Suppressor macrophage (primary cell): ENCODE measurements around the gene ALDH1A3.

Experiments used
- DNase-seq, 4 experiments: peaks; one replicate each; pipeline ENCODE4 v3.0.0-alpha.2; 2020 to 2022

ALDH1A3 gene

DNA sequence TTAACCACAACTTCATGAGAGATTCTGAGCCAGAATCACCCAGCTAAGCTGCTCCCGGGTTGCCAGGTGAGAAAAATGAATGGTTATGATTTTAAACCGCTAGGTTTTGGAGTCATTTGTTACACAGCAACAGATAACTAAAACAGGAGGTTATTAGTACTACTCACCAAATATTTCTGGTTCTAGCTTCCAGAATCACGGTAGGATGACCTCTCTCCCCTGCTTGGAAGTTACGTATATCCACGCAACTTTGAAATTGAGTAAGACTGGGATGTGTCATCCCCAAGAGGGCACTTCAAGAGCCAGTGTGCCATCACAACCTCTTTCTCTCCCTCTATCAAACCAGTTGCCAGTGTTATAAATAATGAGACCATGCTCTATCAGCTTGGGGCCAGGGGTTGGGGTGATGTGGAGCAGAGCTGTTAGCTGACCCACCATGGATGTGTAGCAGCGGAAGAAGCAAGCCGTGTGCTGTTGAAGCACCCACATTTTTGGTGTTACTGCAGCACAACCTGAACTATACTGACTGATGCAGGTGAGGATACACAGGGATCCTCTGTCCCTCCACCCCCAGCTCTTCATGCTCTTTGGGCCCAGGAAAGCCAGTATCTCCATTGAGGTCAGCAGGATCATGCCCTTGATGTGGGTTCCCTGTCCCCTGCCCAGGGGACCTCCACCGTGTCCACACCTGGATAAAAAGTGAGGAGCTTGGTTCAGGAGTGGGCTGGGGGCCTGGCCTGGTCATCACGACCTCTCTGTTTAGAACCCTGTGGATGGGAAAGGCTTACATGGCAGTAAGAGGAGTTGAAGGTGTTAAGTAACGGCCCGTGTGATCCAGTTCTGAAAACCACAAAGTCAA, 19.4 kb upstream of the ALDH1A3 start:
- DNase-seq = no peak

DNA sequence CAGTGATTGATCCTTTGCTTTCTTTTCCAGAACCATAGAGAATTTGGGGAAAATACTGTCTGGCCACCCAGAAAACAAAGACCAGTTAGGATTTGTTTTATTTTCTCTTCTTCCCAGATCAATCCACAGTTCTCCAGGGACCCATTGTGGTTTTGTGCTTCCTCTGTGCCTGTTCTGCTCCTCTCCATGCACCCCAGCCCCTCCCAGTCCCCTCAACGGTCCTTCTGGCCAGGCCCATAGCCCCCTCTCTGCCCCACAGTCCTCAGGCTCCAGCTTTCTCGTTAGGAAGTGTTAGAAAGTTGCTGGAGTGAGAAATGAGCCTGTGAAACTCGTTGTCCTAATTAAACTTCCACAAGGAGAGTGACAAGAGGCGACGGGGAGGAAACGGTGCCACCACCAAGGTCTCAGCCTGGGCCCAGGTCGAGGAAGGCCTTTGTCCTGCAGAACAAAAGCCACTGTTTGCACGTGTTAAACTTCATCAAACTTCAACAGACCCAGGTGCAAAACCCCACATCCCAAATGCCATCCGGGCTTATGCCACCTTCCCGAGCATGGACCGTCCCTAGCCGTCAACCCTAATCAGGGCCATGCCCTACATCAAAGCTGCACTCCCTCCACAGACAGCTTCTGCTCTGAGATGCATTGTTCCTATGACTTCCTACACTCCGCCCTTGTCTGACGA, 18.7 kb upstream of the ALDH1A3 start:
- DNase-seq = no peak

DNA sequence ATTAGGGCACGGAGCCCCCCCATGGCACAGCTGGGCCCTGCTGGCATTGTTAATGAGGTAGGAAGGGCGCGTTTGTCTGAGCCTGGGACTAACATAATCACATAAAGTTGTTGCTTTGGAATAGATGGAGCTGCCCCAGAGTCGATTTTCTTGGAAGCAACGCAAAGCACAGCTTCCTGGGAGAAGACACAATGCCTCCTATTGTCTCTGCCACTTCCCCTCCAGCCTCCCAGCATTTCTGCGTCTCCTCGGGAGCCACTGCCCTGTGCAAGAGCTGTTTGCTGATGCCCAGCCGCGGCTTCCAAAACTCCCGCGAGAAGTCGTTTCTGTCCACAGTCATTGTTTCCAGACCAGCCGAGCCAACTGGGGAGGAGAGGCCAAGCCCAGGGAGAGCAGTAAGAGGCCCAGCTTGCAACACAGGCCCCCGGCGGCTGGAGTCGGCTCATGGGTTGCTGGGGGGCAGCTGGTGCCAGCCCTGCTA, 18.1 kb upstream of the ALDH1A3 start:
- DNase-seq = no peak

DNA sequence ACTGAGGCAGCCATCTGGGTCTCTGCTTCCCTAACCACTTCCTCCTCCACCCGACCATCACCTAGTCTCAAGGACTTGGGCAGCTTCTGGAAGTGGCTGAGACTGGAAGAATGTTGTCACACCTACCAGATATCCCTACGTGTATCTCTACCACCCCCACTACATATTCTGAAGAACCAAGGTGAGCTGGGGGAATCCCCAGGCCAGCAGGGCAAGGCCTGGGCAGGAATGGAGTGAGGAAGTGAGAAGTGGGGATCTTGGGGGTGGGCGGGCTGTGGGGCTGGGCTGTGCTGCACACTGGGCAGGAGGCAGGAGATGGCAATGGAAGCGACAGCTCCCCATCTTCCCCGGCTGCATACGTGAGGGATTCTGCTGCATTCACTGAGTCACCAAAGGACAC, 17.5 kb upstream of the ALDH1A3 start:
- DNase-seq = no peak

DNA sequence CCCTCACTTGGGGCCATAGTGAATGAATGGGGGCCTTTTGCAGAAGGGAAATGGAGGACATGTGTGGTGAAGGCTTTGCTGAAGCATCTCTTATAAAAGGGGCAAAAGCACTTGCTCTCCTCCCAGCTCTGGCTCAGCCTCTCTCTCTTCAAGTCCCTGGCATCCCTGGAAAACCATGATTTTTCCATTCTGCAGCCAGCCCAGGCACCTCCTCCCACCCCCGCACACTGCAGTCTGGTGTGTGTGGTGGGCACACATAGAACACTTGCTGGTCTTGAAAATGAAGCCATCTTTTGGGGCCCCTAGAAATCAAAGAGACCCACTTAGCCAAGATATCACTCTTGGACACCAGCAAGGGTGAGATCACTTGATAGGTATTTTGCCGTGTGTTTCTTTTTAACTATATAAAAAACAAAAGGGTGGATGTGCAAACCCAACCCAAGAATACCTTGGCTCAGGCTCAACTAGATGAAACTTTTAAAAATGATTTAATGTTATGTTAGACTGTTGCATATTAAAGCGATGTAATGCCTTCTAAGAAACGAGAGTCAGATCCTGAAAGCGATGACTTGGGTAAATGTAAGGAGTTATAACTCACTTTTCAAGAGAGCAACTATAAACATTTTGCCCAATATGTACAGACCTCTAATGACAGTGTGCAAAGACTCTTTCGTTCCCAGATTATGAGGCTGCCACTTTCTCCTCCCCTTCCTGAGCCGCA, 16.4 kb upstream of the ALDH1A3 start:
- DNase-seq = no peak

DNA sequence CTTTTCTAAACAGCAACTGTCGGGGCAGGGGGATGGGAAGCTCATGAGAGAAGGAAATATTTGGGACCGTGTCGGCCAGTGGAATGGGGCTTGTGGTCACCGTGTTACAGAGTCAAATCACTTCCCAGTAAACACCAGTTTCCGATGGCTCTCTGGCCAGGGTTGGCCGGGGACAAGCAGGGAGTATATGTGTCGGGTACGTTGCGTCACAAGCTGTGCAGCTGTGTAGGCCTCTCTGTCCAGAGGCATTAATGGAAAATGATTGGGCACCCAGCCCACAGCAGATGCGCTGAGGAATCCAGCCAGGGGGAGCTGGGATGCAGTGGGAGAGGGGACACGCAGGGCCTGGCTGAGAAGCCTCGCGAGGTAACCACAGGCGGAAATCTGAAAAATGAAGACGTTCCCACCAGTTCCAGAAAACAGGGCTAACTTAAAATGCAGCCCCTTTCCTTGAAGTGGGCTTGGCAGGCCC, 15.8 kb upstream of the ALDH1A3 start:
- peak in 1 of 4 experiments; percentile 24 for DNase-seq

DNA sequence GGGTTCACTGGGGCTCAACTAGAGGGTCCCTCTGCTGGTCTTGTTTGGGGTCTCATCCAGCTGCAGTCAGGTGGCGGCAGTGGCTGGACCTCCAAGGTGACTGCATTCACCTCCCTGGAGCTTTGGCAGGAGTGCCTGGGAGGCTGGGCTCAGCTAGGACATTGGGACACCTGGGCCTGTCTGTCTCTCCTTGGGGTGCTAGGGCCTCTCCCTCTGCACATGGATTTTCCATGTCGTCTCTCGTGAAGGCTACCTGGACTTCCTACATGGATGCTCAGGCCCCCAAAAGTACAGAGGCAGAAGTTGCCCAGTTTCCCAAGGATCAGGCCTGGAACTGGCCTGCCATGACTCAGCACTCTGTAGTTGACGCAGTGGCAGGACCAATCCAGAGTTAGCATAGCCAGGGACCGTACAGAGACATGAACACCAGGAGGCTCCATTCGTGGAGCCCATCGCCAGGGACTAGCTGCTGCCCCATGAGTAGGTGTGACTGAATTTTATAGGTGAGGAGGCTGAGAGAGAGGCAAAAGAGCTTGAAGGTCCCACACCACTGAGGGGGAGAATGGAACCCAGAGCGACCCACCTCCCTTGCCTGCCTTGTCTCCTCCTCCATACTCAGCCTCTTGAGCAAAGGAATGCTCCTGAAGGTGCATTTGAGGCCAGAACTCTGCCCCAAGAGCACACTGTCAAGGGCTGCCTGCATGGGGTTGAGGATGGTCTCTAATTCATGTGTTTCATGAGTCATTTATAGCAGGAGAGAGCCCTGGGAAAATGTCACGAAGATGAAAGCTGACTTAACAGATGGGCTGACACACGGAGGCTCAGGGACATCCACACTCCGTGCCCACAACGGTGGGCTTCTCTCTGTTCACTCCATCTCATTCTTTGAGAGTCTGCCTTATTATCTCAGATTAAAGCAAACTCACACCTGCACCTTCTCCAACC, 13.0 kb upstream of the ALDH1A3 start:
- no peak for DNase-seq

DNA sequence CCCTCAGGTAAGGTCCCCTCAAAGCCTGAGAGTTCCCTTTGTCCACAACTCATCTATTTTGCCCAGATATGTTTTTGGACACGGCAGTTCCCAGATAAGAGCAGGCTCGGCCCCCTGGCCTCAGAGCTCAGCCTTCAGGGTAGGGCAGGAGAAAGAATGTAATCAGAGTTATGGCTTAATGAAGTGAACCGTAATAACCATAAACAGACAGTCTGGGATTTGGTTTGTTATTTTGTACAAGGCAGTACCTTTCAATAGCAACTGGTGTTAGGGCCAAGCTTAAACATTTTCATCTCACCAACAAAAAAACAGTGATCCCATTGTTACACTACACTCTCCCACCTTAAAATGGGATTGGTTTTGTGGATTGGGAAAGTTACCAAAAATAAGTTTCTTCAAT, 12.2 kb upstream of the ALDH1A3 start:
- no peak for DNase-seq

DNA sequence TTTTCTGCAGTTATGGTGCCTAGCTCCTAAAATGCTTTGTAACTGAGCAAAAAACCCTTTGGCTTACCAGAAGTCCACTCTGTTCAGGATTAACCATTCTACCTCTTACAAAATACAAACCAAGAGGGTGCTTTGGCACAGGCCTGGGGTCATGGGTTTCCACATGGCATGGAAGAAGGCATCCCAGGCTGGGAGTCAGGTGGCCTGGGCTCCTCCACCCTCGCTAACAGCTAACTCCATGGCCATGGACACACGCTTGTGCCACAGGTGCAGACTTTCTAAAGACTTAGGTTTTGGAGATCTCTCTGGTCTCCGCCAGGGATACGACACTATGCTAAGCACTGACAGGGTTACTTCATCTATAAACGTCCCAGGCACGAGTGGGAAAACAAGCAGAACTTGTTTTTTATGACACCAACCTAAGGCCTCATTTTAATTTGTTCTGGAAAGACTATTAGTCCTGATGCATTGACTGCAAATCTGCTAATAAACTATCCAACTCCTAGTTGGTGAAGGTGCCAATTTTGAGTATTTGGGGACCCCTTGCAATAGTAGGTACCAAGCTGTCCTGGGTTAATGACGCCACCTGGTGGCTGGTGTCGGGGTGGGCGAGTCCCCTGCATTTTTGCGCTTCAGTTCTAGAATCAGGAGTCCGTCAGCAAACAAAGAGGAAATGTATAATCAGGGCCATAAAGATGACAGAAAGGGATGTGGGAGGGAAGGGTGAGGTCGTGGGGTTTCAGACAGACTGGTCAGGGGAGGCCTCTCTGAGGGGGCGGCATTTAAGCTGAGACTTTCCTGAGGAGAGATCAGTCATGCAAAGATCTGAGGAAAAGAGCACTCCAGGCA, 10.3 kb upstream of the ALDH1A3 start:
- peak; percentile 15 to 44 (median 28) for DNase-seq

DNA sequence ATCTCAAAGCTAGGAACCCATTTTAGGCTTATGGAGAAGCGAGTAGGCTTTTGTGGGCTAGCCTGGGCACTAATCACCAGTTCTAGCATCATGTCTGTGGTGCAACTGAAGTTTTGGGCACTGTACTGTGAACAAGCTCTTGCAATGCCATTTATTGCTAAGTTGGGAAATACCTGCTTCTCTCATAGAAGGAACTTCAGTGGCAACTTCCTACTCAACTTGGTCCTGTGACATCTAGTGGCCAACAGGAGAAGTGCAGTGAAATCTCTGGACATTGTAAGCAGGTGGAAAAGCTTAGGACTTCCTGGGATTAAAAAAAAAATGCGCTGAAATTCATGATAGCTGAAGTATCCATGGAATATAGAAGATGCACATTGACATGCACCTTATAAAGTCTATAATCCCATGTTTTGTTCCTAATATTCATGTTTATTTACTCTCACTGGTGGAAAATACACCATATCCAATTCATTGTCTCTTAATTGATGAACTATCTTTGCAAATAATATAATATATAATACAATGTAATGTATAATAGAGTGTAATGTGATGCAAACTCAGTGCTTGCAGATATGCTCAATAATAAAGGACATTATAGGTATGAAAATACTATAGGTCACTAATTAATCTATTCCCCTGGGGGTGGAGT, 6.5 kb upstream of the ALDH1A3 start:
- DNase-seq = peak; percentile 82 to 91 (median 88)

DNA sequence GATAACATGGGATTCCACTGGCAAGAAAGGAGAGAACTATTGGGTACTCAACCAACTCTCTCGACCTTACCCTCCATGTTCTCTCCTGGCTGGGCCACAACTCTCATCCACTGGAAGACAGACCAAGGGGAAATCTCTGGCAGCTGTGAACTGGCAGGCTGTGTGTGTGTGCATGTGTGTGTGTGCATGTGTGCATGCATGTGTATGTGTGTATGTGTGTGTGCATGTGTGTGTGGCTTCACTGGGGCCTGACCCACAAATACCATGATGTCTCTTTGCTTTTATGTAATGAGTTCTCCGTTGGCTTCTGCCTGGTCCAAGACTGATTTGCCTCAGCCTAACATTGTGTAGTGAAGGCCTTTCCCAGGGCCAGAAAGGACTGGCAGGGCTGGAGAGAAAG, 4.1 kb upstream of the ALDH1A3 start:
- DNase-seq = no peak

DNA sequence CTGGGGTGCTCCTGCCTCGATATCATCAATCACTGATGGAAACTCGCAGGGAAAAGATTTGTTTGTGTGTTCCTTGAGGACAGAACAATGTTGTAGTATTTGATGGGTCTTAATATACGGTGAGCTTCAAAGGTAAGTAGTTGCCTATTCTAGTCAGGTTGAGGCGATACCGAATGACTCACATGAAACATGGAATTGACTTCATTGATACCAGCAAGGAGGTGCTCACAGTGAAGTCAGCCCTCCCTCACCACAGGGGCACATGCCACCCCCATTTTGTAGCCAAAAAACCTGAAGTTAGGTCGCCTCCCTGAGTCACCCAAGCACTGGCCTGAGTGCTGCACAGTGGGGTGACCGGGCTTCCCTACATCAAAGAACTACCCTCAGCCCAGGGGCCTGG, 3.7 kb upstream of the ALDH1A3 start:
- no peak for DNase-seq

DNA sequence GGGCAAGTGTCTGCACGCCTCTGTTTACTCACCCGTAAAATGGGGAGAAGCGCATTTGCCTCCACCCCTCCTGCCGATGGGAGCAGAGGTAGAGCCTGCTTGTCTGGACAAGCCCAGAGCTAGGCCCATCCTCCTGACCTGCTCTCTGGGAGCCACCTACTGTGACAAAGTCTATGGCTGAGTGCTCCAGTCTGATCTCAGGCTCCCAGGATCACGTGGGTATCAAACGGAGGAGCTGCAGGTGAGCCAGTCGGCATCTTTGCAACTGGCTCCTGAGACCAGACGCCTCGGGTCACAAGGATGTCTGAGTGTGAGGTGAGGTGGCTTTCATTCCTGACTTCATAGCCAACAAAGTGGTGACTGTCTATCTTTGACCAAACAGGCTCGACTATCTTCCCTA, 2.1 kb upstream of the ALDH1A3 start:
- DNase-seq = no peak

DNA sequence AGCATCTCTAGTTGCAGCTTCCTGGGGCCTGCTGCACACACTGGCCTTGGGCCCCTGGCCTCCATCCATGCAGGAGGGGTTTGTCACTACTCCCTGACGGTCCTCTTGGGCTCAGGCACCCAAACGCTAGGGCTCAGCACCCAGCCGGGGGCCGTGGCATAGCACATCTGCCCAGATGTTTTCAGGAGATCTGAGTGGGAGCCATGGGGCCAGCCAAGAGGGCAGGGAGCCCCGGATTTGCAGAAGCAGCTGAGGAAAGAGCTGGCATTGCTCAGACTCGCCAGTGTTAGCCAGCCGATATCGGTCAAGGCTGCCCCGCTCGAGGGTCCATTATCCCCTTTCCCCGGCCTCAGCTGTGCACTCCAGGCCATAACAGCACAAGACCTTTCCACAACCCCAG, 1.5 kb upstream of the ALDH1A3 start:
- no peak for DNase-seq

DNA sequence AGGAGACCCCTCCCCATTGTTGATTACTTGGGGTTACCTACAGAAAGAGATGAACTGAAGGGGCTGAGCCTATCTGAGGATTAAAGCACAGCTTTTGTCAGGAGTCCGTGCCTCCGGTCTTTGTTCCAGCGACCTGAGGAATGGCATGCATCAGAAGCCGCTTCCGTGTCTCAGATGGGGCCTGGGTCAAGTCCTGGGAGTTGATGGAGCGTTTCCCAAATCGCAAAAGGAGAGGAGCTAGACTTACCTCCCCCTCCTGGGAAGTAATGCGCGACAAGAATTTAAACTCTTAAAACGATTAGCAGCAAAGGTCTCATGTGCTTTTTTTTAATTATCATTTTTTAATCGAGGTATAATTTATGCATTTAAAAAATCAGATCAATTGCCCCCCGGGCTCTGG, 983 bp upstream of the ALDH1A3 start:
- DNase-seq = no peak

DNA sequence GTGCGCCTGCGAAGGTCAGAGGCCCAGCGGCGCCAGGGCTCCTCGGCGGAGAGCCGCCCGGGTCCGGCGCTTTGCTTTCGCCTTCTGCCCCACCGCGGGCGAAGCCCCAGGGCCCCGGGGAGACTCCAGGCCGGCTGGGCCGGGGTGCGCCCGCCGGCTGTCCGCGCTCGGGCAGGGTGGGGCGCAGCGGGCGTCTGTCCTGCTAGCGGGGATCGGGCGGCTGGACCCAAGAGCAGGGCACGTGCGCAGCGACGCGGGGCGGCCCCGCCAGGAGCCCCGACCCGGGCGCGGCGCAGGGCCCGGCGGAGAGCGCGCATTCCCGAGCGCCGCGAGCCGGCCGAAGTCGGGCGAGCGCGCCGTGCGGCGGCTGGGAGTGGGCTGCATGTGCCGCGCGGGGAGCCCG, 569 bp upstream of the ALDH1A3 start:
- DNase-seq = no peak

DNA sequence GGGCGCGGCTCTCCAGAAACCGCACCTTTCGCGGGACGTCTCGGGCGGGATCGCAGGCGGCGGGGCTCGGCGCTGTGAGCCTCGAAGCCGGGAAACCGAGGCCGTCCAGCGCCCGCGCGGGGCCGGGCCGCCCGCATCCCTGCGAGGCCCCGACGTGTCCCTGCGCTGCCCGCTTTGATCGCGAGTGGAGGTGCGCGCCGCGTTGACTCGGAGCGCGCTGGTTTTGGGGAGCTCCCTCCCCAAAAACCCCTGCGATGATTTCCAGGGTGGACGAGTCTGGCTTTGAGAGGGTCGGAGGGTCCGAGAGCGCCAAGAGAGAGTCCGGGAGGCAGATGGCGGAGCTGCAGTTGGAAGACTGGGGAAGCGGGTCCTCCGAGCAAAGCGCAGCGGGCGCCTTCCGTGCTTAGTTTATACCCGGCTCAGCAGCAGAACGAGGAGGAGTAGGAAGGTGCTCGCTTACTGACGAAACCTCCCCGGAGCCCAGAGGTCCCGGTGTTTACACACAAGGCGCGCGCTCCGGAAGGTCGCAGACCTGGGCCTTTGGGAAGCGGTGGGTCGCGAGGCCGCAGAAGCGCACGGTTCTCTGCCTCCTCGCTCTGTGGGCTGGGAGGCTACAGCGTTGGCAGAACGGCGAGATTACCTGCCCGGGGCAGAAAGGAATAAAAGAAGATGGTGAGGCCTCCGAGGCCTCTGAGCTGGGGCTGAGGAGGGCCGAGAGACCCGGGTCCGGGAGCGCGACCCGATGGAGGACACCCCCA, 687 bp downstream of the ALDH1A3 start:
- no peak for DNase-seq

DNA sequence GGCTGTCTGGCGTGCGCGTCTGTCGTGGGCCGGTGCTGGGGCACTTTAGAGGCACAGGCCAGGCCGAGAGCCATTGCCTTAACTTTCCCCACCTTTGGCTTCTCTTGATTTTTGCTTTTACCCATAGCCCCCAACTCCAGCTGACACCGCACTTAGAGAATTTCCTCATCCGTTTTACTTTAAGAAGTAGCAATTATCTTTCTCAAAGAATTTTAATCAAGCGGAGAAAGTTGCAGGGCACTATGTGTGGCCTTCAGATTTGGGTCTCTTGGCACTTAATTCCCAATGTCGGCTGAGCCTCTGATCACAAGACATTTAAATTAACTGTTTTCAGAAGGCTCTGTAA, 1.2 kb downstream of the ALDH1A3 start:
- no peak for DNase-seq

DNA sequence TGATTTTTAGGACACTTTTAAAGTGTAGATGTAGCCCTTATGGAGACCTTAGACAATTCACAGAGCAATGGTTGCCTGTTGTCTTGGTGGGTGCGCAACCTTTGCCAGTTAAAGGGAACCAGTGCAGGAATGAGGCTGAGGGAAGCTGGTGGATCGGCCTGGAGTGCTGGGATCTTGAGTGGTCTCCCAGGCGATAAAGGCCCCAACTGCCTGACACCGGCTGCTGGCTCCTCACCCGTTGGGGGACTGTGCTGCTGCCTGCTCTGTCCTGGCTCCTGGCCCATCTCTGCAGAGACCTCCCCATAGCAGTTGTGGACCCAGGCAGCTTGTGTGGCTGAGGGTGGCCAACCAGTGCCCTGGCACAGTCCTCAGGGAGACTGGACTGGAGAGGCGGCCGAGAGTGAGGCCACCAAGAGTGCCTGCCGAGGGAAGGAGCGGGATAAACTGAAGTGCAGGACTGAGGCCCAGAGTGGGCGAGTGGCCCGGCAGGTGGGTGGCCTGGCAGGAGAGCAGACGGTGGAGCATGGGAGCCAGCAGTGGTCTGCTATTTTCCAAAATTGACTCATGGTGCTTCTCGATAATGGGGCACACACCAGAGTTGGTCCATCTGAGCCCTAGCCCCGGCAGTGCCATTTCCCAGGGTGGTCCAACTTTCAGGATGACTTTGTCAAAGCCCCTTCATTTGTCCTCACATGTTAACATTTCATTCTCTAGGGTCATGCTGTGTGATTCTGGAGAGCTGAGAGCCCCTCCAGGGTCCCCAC, 2.1 kb downstream of the ALDH1A3 start:
- DNase-seq = no peak
